Liver (tissue), 3 donors: ENCODE results near the gene SH3BP5.

ENCODE experiments used
- CTCF ChIP-seq: fragments of 150-350 bp; IDR thresholded peaks from 2 replicates; pipeline ENCODE4 v1.5.1; 2017; ENCODE audit warnings: improper control_type of control experiment, low read depth, low read length; ENCODE audit not compliant: missing input control
- EGR1 ChIP-seq, 2 donors: IDR thresholded peaks; 2 replicates each; pipeline ENCODE4 v1.6.1; 2016 to 2018; ENCODE audit warnings: antibody characterized with exemption in 2 of 2, low read depth in 2 of 2
- GABPA ChIP-seq, 2 donors: IDR thresholded peaks in 1 of 2; conservative IDR thresholded peaks in 1 of 2; 2 replicates each; pipeline ENCODE4 v1.6.1; 2016; ENCODE audit warnings: antibody characterized with exemption in 2 of 2, mild to moderate bottlenecking in 1 of 2, moderate library complexity in 1 of 2
- JUND ChIP-seq, 2 donors: IDR thresholded peaks; 2 replicates each; pipeline ENCODE4 v1.6.1; 2016; ENCODE audit warnings: antibody characterized with exemption in 2 of 2
- MAX ChIP-seq: IDR thresholded peaks from 2 replicates; pipeline ENCODE4 v1.6.1; 2016; ENCODE audit warnings: antibody characterized with exemption
- RAD21 ChIP-seq, 2 donors: IDR thresholded peaks; 2 replicates each; pipeline ENCODE4 v1.6.1; 2016; ENCODE audit warnings: antibody characterized with exemption in 2 of 2, mild to moderate bottlenecking in 2 of 2
- REST ChIP-seq: IDR thresholded peaks from 2 replicates; pipeline ENCODE4 v1.6.1; 2016; ENCODE audit warnings: antibody characterized with exemption, mild to moderate bottlenecking
- SP1 ChIP-seq: IDR thresholded peaks from 2 replicates; pipeline ENCODE4 v1.6.1; 2018; ENCODE audit warnings: antibody characterized with exemption, mild to moderate bottlenecking
- YY1 ChIP-seq: IDR thresholded peaks from 2 replicates; pipeline ENCODE4 v1.6.1; 2016; ENCODE audit warnings: antibody characterized with exemption, mild to moderate bottlenecking
- ZBTB33 ChIP-seq: IDR thresholded peaks from 2 replicates; pipeline ENCODE4 v1.6.1; 2016; ENCODE audit warnings: antibody characterized with exemption
- donor health status: healthy.
- donor health status: healthy.

GRCh38 chr3:15307580-15307979 lies 24.8 kb downstream of the SH3BP5 start:
- TF ChIP-seq CTCF = no peak
- no peak for TF ChIP-seq SP1
- no peak for TF ChIP-seq RAD21 (IDR thresholded peaks at IDR 0.05)
- TF ChIP-seq EGR1 (IDR thresholded peaks at IDR 0.05; ENCODE audit: low read depth in 2 of 2) = no peak
- TF ChIP-seq GABPA (IDR thresholded peaks at IDR 0.05 in 1 of 2, conservative IDR thresholded peaks at IDR 0.05 in 1 of 2) = no peak
- no peak for TF ChIP-seq REST
- no peak for TF ChIP-seq YY1
- no peak for TF ChIP-seq ZBTB33
- no peak for TF ChIP-seq MAX
- no peak for TF ChIP-seq JUND (IDR thresholded peaks at IDR 0.05)
